NCI-H82 treated with DMSO at 0.1 percent for 48 hours (cell line): Measurements from ENCODE around the gene EPN3.
A peak's percentile ranks its signal among the peaks of the same experiment; 100 is the strongest.

Source experiments
- DNase-seq: peaks from one replicate; lab custom pipeline; 2025; ENCODE audit not compliant: unreplicated experiment; lab: John Stamatoyannopoulos, UW

Gene EPN3

DNA sequence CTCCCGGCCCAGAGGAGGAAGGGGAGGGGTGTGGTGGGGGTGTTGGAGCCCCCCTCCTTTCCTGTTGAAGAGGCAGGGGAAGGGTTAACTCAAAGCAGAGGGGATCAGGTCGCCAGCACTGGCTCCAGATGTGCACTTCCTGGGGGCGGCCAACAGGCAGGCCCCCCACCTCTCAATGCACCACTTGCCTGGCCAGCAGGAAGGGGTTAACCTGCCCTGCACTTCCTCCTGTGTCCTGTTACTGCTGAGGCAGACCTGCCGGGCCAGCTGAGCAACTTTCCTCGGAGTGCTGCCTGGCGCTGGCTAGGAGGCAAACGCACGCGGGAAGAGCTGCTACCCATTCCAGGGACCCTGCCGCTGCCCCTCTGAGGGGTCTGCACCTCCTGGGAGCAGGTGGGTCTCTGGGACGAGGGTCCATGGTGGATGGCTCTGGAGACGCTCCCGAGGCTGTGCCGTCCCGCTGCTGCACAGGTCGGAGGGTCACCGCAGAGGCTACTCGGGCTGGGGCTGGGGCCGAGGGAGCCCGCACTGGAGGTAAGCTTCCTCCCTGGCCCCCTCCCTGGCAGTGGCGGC is at the start of gene EPN3:
EPN3 (plus strand) TSS at position 284 of the 573 bp plus-strand sequence. CDS start 3,822 bp downstream, outside the sequence.
- no peak for DNase-seq

DNA sequence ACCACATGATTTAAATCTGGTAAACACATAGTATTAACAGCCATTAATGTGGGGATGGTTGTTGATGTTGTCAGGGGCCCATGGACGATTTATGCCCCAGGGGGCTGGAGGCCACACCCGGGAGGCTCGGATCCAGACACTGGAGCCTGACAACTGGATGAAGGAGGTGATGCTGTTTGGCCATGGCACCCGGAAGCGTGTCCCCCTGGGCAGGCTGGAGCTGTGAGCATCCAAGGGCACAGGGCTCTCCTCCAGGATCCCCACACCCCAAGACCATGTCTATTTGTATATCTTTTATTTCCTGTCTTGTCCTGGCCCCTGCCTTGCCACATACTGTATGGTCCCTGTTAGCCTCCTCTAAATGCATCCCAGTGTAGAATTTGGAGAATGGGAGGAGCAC is 49.3 kb upstream of the EPN3 start:
- DNase-seq = no peak

DNA sequence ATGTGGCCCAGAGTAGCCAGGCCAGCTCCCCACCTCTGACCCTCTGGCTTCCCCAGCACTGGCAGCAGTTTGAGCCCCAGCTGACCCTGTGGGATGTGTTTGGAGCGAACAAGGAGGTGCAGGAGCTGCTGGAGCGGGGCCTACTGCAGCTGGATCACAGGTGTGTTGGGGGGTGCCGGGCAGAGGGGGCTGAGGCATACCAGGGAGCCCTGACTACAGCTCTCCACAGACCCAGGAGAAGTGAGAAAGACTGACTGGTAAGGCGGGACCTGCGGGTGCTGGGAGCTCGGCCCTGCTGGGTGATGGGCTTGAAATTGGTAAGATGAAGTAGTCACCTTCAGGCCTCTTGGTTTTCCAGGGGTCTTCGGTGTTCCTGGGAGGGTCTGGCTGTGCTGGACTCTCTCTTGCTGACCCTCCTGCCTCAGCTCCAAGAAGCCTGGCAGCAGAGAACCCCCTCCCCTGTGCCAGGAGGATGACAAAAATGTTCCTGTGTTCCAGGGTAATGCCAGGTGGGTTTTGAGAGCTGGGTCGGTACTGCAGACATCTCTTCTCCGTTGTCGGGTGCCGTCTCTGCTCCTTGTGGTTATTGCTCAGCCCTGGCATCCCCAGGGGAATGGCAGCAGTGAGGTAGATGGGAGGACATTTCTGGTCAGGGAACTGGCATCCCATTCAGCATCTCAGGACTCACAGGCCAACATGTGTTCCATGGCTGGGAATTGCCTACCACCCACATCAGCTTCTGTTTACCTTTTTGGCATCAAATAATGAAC is 48.0 kb upstream of the EPN3 start:
- no peak for DNase-seq

DNA sequence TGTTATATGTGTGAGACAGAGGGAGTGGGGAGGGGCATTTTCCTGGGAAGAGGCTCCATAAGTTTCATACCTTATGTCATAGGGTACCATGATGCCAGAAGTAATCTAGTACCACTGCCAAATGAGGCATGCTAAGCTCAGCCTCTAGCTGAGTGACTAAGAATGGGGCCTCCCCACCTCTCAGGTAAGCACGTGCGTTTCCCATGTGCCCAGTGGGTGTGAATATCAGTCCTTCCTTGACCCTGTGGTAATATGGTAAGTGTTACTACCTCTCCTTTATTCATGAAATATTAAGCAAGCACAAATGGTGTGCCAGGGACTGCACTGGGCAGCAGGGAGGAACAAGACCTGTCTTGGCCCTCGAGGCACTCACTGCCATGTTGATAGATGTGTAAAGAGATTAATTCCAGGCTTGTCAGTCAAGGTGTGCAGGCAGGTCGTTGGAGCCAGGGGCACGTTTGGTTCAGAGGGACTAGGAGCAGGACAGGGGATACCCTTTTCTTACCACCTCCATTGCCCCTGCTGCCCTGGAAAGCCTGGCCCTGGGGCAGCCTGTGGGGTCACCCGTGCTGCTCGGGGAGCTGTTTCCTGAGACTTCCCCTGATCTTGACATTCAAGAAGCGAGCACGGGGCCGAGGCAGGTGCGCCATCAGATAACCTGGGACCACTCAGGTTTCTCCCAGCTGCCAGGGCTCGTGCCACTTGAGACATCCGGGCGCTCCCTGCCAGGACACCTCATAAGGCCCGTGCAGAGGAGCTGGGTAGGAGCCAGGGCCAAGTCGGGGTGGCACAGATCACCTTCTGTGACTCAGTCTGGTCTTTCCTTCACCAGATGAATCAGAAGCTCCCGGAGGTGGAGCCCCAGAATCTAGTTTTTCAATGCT is 45.1 kb upstream of the EPN3 start:
- no peak for DNase-seq

DNA sequence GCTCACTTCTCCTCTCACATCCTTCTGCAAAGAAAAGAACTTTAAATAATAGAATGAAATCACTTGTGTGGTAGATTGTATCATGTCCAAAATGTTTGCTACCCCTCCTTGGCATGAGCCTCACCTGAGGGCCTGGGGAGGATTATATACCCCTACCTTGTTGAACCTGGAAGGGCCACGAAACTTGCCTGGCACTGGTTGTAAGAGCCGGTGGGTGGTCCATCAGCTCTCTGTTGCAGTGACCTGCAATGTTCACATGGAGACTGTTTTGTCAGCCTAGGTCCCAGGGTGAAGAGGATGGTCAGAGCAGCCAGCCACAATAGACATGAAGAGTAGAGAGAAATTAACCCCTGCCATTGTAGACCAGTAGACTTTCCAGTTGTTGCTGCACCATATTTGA is 43.7 kb upstream of the EPN3 start:
- DNase-seq = no peak

DNA sequence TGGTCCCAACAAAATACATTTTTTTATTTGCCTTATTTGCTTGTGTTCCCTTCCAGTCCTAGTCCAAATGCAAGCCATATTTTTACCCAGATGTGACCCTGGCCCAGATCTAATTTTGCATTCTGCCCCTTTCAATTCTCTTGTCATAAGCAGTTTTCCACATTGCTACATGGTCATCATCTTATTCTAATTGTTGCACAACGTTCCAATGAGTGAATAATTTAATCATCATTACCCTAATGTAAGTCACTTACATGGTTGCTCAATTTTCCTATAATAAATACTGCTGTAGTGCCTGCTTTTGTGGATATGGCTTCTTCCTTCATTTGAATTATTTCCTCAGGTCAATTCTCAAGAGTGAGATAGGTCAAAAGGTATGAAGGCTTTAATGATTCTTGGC is 41.0 kb upstream of the EPN3 start:
- DNase-seq = no peak

DNA sequence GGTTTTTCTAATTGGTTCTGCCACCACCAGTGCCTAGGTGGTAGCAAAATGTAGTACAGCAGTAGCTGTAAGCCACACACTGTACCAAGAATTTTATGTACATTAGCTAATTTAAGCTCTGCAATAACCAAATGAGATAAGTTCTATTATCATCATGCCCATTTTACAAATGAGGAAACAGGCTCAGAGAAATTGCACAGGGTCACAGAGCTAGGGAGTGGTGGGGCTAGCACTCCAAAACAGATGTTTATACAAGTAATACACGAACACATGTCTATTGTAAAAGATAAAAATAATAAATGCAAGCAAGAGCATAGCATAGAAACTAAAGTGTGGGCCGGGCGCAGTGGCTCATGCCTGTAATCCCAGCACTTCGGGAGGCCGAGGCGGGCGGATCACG is 40.3 kb upstream of the EPN3 start:
- DNase-seq = no peak

DNA sequence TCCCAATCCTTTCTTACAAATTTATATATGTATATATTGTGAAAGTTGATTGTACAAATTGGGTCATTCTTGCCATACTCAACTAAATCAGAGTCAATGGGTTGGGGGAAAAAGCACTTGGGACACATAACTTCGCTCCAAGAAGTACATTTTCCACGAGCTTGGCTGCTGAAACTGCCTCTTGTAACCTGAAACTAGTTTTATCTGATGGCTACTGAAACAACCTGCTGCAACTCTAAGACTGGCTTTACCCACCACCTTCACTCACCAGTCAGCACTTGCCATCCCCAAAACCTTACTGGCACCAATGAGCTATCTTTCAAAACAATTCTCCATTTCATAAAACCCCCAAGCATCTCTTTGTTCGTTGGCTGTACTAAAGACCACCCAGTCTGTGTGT is 38.8 kb upstream of the EPN3 start:
- no peak for DNase-seq

DNA sequence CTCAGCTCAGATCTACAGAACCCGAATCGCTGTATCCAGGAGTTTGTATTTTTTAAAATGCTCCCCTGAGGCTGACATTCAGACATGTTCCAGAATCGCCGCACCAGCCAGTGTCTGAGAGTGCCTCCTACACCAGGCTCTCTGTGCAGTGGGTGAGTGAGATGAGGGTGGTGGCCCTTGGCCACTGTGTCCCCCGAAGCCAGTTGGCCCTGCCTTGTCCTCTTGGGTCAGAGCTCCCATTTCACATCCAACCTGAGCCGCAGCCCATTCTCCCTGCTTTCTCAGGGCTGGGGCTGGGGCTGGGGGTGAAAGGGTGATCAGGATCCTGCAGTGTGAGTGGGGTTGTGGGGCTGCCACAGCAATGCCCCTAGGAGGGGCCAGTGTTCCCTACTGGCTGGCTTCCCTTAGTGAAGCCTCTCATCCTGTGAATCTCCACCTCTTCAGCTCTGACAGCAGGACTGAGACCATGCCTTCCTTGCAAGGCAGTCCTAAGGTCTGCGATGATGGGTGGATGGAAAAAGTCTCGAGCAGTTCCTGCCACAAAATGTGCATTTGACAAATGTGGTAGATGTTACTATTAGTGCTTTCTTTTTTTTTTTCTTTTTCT is 37.2 kb upstream of the EPN3 start:
- no peak for DNase-seq

DNA sequence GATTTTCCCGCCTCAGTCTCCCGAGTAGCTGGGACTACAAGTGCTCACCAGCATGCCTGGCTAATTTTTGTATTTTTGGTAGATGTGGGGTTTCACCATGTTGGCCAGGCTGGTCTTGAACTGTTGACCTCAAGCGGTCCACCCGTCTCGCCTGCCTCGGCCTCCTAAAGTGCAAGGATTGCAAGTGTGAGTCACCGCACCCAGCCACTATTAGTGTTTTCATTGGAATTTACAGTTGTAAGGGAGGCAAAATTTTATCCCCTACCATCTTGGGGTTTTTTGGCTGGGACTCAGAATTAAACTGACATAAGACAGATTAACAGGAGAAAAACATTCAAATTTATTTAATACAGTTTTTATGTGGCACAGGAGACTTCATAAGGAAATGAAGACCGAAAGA is 36.6 kb upstream of the EPN3 start:
- DNase-seq = no peak

DNA sequence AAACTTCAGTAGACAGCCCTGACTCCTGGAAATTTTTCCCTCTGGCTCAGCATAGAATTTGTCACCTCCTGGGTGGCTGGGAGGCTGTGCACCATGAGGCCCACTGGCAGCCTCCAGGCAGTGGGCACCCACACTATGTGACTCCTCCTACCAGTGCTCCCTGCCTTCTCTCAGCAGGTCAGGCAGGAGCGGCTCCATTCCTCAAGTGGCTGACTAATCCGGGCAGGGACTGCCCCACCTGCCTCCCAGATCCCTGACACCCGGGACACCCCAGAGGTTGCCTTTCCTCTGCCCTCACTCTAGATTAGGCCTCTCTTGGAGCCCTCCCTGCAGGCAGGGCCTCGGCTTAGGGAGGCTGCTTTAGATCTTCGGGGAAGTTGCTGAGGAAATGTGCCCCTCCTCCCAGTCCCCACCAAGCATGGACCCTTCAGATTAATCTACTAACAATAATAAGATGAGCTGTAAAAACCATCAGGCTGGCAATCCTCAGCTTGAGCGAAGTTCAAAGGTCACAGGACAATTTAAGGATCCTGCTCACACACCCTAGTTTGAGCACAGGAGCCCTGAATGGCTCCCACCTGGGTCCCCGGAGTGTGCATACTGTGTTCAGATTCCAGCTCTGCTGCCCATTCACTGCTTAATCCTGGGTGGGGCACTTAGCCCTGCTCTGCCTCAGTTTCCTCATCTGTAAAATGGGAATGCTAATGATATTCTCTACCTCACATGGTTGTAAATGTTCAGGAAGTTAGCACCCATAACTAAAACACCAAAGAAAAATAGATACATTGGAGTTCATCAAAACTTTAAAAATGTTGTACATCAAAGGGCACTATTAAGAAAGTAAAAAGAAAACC is 34.3 kb upstream of the EPN3 start:
- DNase-seq = no peak

DNA sequence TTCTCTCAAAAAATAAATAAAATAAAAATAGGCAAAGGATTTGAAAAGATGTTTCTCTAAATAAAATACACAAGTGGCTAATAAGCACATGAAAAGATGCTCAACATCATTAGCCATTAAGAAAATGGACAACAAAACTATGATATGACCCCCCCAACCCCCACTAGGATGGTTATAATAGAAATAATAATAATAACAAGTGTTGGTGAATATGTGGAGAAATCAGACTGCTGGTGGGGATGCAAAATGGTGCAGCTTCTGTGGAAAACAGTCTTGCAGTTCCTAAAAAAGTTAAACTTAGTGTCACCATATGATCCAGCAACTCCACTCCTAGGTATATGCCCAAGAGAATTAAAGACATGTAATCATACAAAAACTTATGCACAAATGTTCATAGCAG is 33.3 kb upstream of the EPN3 start:
- DNase-seq = no peak

DNA sequence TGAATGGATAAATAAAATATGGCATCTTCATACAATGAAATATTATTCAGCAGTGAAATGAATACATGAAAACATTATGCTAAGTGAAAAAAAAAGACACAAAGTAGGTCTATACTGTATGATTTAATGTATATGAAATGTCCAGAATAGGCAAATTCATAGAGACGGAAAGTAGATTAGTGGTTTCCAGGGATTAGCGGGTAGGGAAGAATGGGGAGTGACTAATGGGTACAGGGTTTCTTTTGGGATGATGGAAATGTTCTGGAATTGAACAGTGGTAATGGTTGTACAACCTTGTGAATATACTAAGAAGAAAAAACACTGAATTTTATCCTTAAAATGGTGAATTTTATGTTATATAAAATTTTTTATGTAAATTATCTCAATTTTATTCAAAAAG is 32.8 kb upstream of the EPN3 start:
- no peak for DNase-seq

DNA sequence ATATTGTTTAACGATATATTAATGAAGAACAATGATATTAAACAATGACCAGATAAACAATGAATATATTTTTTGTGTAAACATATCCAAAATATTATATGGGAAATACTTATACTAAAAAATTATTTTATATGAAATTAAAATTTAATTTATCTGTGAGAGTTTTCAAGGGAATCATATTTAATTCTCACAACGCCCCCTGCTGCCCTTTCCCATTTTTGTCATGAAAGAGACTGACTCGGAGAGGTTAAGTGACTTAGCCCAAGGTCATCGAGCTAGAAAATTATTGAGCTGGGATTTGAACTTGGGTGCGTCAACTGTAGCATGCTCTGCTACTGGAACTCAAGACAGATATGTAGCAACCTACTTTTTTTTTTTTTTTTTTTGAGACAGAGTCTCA is 31.5 kb upstream of the EPN3 start:
- no peak for DNase-seq

DNA sequence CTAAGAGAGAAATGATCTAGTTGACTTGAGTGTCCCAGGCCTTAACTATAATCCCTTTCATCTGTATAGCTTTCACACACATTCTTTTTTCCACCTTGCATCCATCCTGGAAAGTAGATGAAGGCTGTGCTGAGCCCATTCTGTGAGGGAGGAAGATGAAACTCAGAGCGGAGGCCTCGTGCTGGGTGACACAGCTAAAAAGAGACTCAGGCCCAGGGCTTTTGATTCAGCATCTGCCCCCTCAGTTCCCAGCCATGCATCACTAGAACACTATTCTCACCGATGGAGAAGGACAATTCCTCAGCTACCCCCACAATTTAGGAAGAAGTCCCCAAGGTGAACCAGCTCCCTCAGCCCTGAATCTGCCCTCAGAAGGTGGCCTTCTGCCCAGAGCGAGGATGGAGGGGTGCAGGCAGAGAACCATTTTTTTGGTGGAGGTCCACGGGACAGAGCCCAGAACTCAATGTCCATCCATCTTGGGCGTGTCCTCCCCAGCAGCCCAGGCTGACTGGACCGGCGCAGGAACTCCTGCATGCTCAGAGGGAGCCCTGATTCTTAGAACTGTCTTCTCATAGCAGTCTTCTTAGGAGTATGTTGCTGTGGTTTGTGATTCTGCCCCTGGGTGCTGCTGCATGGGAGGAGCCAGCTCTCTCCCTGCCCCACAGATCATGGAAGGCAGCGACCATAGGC is 30.1 kb upstream of the EPN3 start:
- no peak for DNase-seq

DNA sequence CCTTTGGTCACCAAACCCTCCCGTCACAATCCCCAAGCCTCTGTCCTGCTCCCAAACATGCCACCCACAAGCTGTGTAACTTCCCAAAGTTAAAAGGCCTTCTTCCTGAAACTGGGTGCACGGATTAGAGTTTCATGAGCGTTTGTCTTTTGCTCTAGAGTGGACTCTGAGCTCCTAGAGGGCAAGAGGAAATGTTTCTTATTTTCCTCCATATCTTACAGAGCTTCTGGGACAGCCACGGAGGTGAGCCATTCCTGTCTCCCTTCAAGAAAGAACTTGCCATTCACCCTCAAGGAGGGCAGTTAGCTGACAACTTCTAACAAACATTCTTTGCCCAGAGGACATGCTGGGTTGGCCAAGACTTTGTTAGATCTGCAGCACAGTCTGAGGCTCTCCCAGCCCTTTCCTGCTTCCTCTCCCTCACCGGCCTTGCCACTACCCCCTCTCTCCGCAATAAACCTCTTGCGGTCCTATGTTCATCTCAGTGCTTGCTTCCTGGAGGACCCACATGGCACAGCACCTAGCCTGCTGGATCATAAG is 26.9 kb upstream of the EPN3 start:
- DNase-seq = no peak

DNA sequence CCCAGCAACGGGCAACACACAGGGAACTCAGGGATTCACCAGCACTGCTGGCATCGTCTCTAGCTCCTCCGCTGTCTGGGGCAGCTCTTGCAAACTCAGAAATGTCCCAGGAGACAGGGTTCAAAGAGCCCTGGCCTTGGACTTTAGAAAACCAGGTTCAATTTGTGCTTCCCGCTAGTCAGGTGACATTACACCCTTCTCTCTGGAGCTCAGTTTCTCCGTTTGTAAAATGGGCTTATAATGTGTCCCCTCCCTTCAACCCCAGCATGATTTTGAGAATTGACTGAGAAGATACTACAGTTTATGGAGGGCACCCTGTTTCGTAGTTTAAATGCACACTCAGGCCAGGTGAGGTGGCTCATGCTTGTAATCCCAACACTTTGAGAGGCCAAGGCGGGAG is 26.2 kb upstream of the EPN3 start:
- DNase-seq = no peak

DNA sequence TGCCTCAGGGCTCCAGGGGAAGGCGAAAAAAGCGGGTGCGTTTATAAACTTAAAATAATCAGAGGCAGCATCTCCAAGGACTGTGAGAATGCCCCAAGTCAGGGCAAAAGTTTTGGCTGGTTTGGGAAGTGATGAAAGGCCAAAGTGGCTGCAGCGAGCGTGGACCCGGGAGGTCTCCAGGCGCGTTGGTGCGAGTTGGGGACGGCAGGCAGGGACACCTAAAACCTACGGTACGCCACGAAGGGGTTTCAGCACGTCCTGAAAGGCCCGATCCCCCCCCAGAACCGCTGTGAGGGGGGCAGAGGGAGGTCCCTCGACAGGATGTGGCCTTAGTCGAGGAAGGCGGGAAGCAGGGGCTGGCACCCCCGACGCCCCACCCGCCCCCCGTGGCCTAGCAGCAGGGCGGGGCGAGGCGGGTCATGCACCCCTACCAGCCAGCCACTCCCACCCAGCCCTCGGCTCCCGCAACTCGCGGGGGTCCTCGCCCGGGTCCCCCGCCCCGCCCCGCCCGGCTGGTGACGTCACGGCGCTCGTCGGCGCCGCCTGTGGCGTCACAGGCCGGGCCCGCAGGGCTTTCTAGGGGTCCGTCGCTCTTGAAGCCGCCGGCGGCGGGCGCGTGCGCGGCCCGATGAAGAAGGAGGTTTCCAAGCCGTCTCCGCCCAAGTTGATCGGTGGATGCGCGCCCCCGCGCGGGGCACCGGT is 24.5 kb upstream of the EPN3 start, which contains the start of gene MYCBPAP:
MYCBPAP (plus strand) TSS at position 569 of the 702 bp plus-strand sequence. CDS start 236 bp downstream, outside the sequence.
- peak; percentile 7 for DNase-seq
